ENCODE results near the gene FUS.
"Not testable (repeated sequence)": the region's sequence is repeated elsewhere in the genome, so short reads cannot be mapped to it uniquely, and the experiment has no call there.

The FUS gene

GRCh38 chr16:31199430-31200041 lies 19.6 kb downstream of the FUS start:
- DNase-seq (ENCODE audit: extremely low spot score, insufficient read length, low read depth) (no peak), FAIRE-seq (no peak)

DNA sequence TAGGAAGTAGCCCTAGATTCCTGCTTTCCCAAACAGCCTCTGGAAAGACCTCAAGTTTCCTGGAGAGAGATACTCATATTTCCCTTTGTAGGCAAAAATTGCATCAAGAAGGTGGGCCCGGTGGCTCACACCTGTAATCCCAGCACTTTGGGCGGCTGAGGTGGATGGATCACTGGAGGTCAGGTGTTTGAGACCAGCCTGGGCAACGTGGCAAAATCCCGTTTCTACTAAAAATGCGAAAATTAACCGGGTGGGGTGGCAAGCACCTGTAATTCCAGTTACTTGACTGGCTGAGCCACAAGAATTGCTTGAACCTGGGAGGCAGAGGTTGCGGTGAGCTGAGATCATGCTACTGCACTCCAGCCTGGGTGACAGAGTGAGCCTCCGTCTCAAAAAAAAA lies 20.2 kb downstream of the FUS start:
- not testable (repeated sequence) for DNase-seq (ENCODE audit: extremely low spot score, insufficient read length, low read depth); FAIRE-seq

DNA sequence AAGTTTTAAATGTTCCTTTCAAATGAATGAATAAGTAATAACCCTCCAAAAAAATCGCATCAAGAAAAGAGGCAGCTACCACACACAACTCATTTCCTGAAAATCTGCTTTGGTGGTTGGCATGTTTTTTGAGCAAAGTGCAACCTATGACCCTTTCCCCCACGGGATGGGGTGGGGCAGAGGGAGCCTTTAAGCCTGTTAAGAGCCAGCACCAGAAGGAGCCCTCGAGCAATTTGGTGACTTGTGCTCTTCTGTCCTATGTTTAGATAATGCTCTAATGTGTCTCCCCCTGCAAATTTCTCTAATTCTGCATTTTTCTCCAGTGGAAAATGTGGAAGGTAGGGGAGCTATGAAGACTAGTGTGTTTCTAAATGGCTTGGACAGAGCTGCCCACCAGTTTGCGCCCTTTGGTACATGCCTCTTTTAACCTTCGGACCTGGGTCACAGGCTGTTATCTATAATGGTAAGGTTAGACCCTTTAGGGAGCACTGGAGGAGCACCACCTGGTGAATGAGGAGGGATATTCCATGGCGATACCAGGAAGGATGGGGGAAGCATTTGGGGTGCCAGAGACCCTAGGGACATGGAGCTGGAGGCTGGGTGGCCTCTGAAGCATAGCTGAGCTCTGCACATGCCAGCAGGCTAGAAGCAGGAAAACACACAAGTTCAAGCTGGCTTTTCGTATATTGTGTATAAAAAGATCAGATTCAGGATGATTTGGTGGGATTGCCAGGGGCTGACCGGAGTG lies 21.1 kb downstream of the FUS start:
- DNase-seq (ENCODE audit: extremely low spot score, insufficient read length, low read depth) = no peak
- FAIRE-seq = no peak

DNA sequence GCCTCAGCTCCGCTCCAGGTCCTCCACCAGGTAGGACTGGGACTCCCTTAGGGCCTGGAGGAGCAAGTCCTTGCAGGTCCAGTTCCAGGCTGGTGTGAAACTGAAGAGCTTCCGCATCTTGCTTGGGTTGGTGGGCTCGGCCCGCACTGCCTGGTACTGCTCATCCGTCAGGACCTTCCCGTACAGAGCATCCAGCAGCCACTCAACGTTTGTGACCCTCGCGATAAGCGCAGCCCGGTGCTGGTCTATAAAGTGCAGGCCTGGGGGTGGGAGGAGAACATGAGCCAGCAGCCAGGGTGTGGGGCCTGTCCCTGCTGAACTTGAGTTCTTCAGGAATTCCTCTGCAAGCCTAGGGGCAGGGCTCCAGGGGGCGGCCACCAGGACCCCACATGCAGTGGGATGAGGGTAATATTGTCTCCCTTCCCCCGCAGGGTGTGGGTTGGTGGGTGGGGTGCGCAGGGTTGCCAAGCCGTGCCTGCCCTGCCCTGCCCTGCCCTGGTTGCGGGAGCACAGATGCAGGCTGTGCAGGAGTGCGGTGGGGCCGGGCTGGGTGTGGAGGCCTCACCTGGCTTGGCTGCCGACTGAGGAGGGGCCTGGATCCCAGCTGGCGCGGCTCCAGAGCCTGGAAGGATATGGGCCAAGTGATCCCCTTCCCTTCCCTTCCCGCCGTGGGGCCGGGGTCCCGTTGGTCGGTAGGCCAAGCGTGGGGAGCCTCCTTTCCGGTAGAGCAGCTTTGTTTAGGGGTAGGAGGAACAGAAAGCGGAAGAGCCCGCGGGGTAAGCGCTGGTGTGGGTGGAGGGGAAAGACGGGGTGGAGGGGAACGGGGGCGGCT lies 21.9 kb downstream of the FUS start:
- DNase-seq (ENCODE audit: extremely low spot score, insufficient read length, low read depth) = no peak
- FAIRE-seq = peak; percentile 64

GRCh38 chr16:31202414-31203375 lies 22.8 kb downstream of the FUS start, which contains the start of gene PYCARD:
Gene PYCARD (minus strand): TSS chr16:31202760. CDS start chr16:31202690, 70 bp downstream.
- FAIRE-seq = peak; percentile 60
- DNase-seq (ENCODE audit: extremely low spot score, insufficient read length, low read depth) = no peak

GRCh38 chr16:31204871-31205666 lies 25.1 kb downstream of the FUS start:
- DNase-seq (ENCODE audit: extremely low spot score, insufficient read length, low read depth) (no peak), FAIRE-seq (no peak)

DNA sequence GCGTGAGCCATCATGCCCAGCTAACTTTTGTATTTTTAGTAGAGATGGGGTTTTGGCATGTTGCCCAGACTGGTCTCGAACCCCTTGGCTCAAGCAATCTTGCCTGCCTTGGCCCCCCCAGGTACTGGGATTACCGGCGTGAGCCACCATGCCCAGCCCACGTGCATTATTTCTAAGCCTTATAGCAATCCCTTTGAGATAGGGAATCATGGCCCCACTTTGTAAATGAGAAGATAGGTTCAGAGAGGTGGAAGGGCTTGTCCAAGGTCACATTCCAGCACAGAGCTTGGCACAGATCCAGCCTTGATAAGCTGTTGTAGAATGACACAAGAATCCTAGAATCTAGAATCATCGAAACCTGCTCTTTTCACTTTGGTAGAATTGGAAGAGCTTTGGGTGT lies 26.8 kb downstream of the FUS start:
- FAIRE-seq (no peak), DNase-seq (ENCODE audit: extremely low spot score, insufficient read length, low read depth) (no peak)

- DNase-seq (ENCODE audit: extremely low spot score, insufficient read length, low read depth) (no peak), FAIRE-seq (no peak)
Observed at GRCh38 chr16:31213342-31213741, 33.4 kb downstream of the FUS start.

GRCh38 chr16:31213877-31214707 lies 34.2 kb downstream of the FUS start, which contains the start of gene TRIM72:
Gene TRIM72 (plus strand): TSS chr16:31214119. CDS start chr16:31214739, 620 bp downstream.
- no peak for DNase-seq (ENCODE audit: extremely low spot score, insufficient read length, low read depth)
- FAIRE-seq = no peak

- no peak for FAIRE-seq
Observed at GRCh38 chr16:31214708-31215286, 34.9 kb downstream of the FUS start.

GRCh38 chr16:31215287-31216162 lies 35.6 kb downstream of the FUS start:
- no peak for FAIRE-seq

More at GRCh38 chr16:31214708-31215286, 34.9 kb downstream of the FUS start:
- DNase-seq (ENCODE audit: extremely low spot score, insufficient read length, low read depth) = no peak

GRCh38 chr16:31216422-31217135 lies 36.6 kb downstream of the FUS start, which contains the start of gene PYDC1:
Gene PYDC1 (minus strand): TSS chr16:31217135. CDS start chr16:31217028, 107 bp downstream.
- no peak for DNase-seq (ENCODE audit: extremely low spot score, insufficient read length, low read depth)
- FAIRE-seq = no peak

More at GRCh38 chr16:31215287-31216162, 35.6 kb downstream of the FUS start:
- DNase-seq (ENCODE audit: extremely low spot score, insufficient read length, low read depth) = no peak

GRCh38 chr16:31217136-31217530 lies 37.2 kb downstream of the FUS start:
- DNase-seq (ENCODE audit: extremely low spot score, insufficient read length, low read depth) (no peak), FAIRE-seq (no peak)

- DNase-seq (ENCODE audit: extremely low spot score, insufficient read length, low read depth) = no peak
- no peak for FAIRE-seq
Observed at GRCh38 chr16:31219154-31219741, 39.3 kb downstream of the FUS start.

GRCh38 chr16:31221357-31222160 lies 41.6 kb downstream of the FUS start:
- FAIRE-seq = no peak
- DNase-seq (ENCODE audit: extremely low spot score, insufficient read length, low read depth) = no peak
